Measurements from ENCODE around the gene LATS2.

LATS2 gene

DNA sequence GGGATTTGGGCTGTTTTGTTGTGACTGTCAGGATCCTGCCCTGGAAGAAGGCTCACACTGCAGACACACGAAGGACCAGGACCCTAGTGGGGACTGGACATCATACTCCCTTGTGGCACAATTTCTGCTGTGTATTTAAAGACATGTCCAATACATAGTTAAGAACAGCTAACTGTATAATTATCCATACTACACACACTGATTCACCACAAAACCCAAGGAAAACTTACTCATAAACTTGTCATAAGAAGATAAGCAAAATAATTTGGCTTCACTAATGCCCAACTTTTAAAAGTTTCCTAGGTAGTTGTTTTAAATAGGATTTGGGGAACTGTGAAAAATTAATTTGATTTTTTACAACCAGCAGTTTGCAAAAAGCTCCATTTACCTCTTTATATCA lies 46.1 kb downstream of the LATS2 start:
- no peak for TF ChIP-seq CTCF (IDR thresholded peaks at IDR 0.05; ENCODE audit: low read depth, low read length)
- peak overlapping the region; percentile 2; the same call in 1 of the 2 replicates for H3K4me3 ChIP-seq (ENCODE audit: low read depth, low read length)

GRCh38 chr13:21014502-21015170 lies 46.8 kb downstream of the LATS2 start:
- no peak for TF ChIP-seq CTCF (IDR thresholded peaks at IDR 0.05; ENCODE audit: low read depth, low read length)
- H3K4me3 ChIP-seq (ENCODE audit: low read depth, low read length): peak overlapping the region; percentile 2

- H3K4me3 ChIP-seq (ENCODE audit: low read depth, low read length): peak overlapping the region; percentile 14
- TF ChIP-seq CTCF (IDR thresholded peaks at IDR 0.05; ENCODE audit: low read depth, low read length): no peak
These were observed 47.3 kb downstream of the LATS2 start for GRCh38 chr13:21014139-21014501.

- no peak overlapping the region for H3K4me3 ChIP-seq (ENCODE audit: low read depth, low read length)
- no peak for TF ChIP-seq CTCF (IDR thresholded peaks at IDR 0.05; ENCODE audit: low read depth, low read length)
These were observed 47.7 kb downstream of the LATS2 start for GRCh38 chr13:21013682-21014038.

DNA sequence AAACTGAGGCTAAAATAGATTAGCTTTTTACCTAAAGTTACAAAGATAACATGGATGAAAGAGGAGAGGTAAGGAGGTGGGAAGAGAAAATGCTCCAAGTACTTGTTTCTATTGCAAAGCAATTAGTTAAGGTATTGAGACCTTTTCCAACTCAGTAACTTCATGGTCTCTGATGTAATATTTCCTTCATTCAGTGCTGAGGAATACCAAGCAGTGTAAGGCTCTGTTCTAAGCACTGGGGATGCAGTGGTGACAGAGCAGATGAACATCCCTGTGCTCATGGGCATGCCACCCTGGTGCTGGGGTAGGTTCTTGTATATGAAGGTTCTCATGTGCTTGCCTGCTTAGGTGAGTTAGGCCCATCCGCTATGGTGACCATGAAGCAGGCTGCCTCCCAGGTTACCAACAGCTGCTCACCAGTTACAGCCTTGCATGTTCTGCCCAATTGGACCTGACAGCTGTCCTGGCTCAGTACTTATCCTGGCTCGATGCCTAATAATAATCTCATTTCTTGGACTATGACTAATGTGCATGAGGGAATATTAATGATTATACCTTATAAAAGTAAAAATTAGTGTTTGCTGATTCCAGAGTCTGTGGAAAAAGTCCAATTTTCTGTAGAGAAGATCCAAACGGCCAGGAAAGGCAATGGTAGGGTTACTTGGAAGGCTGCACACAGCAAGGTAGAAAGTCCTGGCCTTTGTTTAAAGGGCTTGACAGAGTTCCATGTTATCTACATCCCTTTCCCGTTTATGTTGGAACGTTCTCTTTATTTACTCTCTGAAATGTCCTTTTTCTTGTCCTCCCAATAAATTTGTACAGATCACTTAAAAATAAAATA lies 48.3 kb downstream of the LATS2 start:
- no peak for TF ChIP-seq CTCF (IDR thresholded peaks at IDR 0.05; ENCODE audit: low read depth, low read length)
- no peak overlapping the region for H3K4me3 ChIP-seq (ENCODE audit: low read depth, low read length)

- H3K4me3 ChIP-seq (ENCODE audit: low read depth, low read length): no peak overlapping the region
- TF ChIP-seq CTCF (IDR thresholded peaks at IDR 0.05; ENCODE audit: low read depth, low read length): no peak
These were observed 49.2 kb downstream of the LATS2 start for GRCh38 chr13:21012211-21012610.

GRCh38 chr13:21011378-21011777 lies 50.0 kb downstream of the LATS2 start:
- H3K4me3 ChIP-seq (ENCODE audit: low read depth, low read length): no peak overlapping the region
- TF ChIP-seq CTCF (IDR thresholded peaks at IDR 0.05; ENCODE audit: low read depth, low read length): no peak
